HTR-8/SVneo (cell line): ENCODE results near the gene TAF6.

Source experiments
- DNase-seq: peaks from one replicate; pipeline ENCODE4 v3.0.0; 2011; ENCODE audit warnings: low spot score, mixed read lengths; ENCODE audit not compliant: insufficient read length
- FAIRE-seq: peaks from 2 replicates; lab custom pipeline; 2011; peaks lifted over from hg19 to GRCh38; lab: Jason Lieb, UNC

Gene TAF6

GRCh38 chr7:100099452-100099851, 19.7 kb downstream of the TAF6 start:
- DNase-seq = no peak
- FAIRE-seq = no peak

- FAIRE-seq (no peak), DNase-seq (no peak)
Observed at GRCh38 chr7:100098913-100099312, 20.2 kb downstream of the TAF6 start.

GRCh38 chr7:100095704-100096103, 23.5 kb downstream of the TAF6 start:
- DNase-seq (no peak), FAIRE-seq (no peak)

GRCh38 chr7:100095289-100095688, 23.9 kb downstream of the TAF6 start:
- FAIRE-seq (no peak), DNase-seq (no peak)

- FAIRE-seq = no peak
- DNase-seq = no peak
Observed at GRCh38 chr7:100093925-100094486, 25.2 kb downstream of the TAF6 start.

- DNase-seq = no peak
Observed at GRCh38 chr7:100093498-100093897, 25.7 kb downstream of the TAF6 start.

GRCh38 chr7:100093054-100093453, 26.1 kb downstream of the TAF6 start:
- DNase-seq = no peak
- FAIRE-seq = no peak

More at GRCh38 chr7:100093498-100093897, 25.7 kb downstream of the TAF6 start:
- no peak for FAIRE-seq

- FAIRE-seq = no peak
- no peak for DNase-seq
Observed at GRCh38 chr7:100091411-100092181, 27.6 kb downstream of the TAF6 start.

GRCh38 chr7:100090527-100091410, 28.4 kb downstream of the TAF6 start:
- DNase-seq (no peak), FAIRE-seq (no peak)

GRCh38 chr7:100089458-100090196, 29.5 kb downstream of the TAF6 start:
- no peak for DNase-seq
- FAIRE-seq = no peak

GRCh38 chr7:100088621-100089457, 30.3 kb downstream of the TAF6 start, which contains the start of gene COPS6:
COPS6 (plus strand) TSS chr7:100088969; CDS start chr7:100088991, 22 bp downstream.
- FAIRE-seq = no peak
- DNase-seq = peak; percentile 31

GRCh38 chr7:100088095-100088620, 31.0 kb downstream of the TAF6 start:
- DNase-seq = no peak
- no peak for FAIRE-seq

- FAIRE-seq = no peak
- peak; percentile 57 for DNase-seq
Observed at GRCh38 chr7:100087055-100087750, 32.0 kb downstream of the TAF6 start.

- DNase-seq = no peak
- no peak for FAIRE-seq
Observed at GRCh38 chr7:100085515-100085914, 33.6 kb downstream of the TAF6 start.

- FAIRE-seq (no peak), DNase-seq (no peak)
Observed at GRCh38 chr7:100082978-100083377, 36.2 kb downstream of the TAF6 start.

GRCh38 chr7:100081535-100082102, 37.5 kb downstream of the TAF6 start, which contains the start of gene ZNF3:
ZNF3 (minus strand) TSS chr7:100081723; CDS start chr7:100077357, 4,366 bp downstream.
- DNase-seq (peak; percentile 91), FAIRE-seq (peak; percentile 83)

GRCh38 chr7:100080907-100081534, 38.1 kb downstream of the TAF6 start:
- FAIRE-seq = no peak

More at GRCh38 chr7:100080907-100081534, 38.1 kb downstream of the TAF6 start:
- no peak for DNase-seq
